ENCODE data around the gene PREB. TPM values are rescaled to one million over a fixed set of nuclear protein-coding genes. Genes with fewer than 3 reads are reported as not detected.
A peak's percentile ranks its signal among the peaks of the same experiment; 100 is the strongest.

Gene PREB
- polyA plus RNA-seq, 2 of the 4 experiments (the other 2 are of a cell fraction), result 58.2 to 79.9 TPM

- TF ChIP-seq USF2 (IDR thresholded peaks at IDR 0.05) (no peak), TP53 (CRISPR knock-in tag; IDR thresholded peaks at IDR 0.05) (no peak), MYC (IDR thresholded peaks at IDR 0.05; ENCODE audit: borderline replicate concordance, low read length) (no peak), RCOR1 (IDR thresholded peaks at IDR 0.05; ENCODE audit: low read depth, low read length) (no peak)
Observed at GRCh38 chr2:27162151-27163121, 28.0 kb upstream of the PREB start (continued).

- ChIA-PET POLR2A (no interaction called here), CTCF (interaction anchor here (0.7 to 2.4 kb wide), 6 partner anchors 10 to 657 kb away, joined by 3 to 20 read pairs (median 4); no protein-coding TSS in a partner anchor)
- FAIRE-seq (no peak), DNase-seq (ENCODE audit: low read depth in 1 of 2, low spot score in 1 of 2) (no peak), ATAC-seq (no peak)
- no peak overlapping the region for H3K4me2 ChIP-seq
- TF ChIP-seq MYC (IDR thresholded peaks at IDR 0.05; ENCODE audit: borderline replicate concordance, low read length), result no peak
- TF ChIP-seq RFX5 (IDR thresholded peaks at IDR 0.05), result no peak
- no peak for TF ChIP-seq HES2 (IDR thresholded peaks at IDR 0.05)
- no peak for TF ChIP-seq ELK1 (IDR thresholded peaks at IDR 0.05; ENCODE audit: low read depth, low read length)
- no peak for TF ChIP-seq PHF8 (IDR thresholded peaks at IDR 0.05; ENCODE audit: borderline replicate concordance, low read depth)
- TF ChIP-seq EHMT2 (IDR thresholded peaks at IDR 0.05; ENCODE audit: low read depth), result no peak
- no peak for TF ChIP-seq TP53 (CRISPR knock-in tag; IDR thresholded peaks at IDR 0.05)
- H3K27ac ChIP-seq, result no peak overlapping the region
- H3K4me3 ChIP-seq, result no peak overlapping the region
- H3K9me3 ChIP-seq, result no peaks in the 10 kb centered on the region
- no peaks in the 10 kb centered on the region for H3K4me1 ChIP-seq
- WGBS (ENCODE audit: missing lambda C conversion rate), result 76% methylated on average over 9 of the region's 9 CpGs
Observed at GRCh38 chr2:27160191-27160590, 25.8 kb upstream of the PREB start.

DNA sequence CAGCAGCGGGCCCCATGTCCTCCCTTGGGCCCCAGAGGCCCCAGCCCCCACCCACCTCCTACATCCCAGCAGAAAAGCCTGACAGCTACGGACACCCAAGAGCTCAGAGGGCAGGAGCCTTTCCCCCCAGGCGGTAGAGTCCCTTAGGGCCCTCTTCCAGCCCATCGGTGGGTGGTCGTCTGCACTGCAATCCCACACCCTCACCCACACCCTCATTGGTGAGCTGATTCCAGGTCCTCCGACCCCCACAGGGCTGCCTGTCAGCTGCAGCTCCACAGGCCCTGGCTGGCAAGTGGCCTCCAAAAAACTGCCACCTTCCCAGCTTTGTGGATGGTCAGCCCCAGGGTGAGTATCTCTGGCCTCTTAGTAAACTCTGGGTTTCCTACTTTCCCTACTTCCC is 24.8 kb upstream of the PREB start:
- WGBS (ENCODE audit: missing lambda C conversion rate), result 66% methylated on average over 3 of the region's 6 CpGs
- Histone ChIP-seq H3K4me3 (no peak overlapping the region), H3K27ac (no peak overlapping the region), H3K4me2 (no peak overlapping the region), H3K9me3 (no peaks in the 10 kb centered on the region), H3K4me1 (no peaks in the 10 kb centered on the region)
- ChIA-PET POLR2A (no interaction called here), CTCF (interaction anchor here (0.6 to 4.0 kb wide), 6 partner anchors 11 to 213 kb away, joined by 3 to 36 read pairs (median 8); no protein-coding TSS in a partner anchor)
- ATAC-seq (no peak; a peak in 2 of 6 replicates), DNase-seq (ENCODE audit: low read depth in 1 of 2, low spot score in 1 of 2) (no peak), FAIRE-seq (no peak)
- TF ChIP-seq CHD4 (IDR thresholded peaks at IDR 0.05; ENCODE audit: borderline replicate concordance) (no peak), ZFP36 (IDR thresholded peaks at IDR 0.05; ENCODE audit: borderline replicate concordance, partially characterized antibody) (no peak), SMC3 (IDR thresholded peaks at IDR 0.05) (no peak), PHF8 (IDR thresholded peaks at IDR 0.05; ENCODE audit: borderline replicate concordance, low read depth) (no peak)

GRCh38 chr2:27158468-27158867 is 24.0 kb upstream of the PREB start:
- no peak overlapping the region for H3K4me2 ChIP-seq
- DNase-seq (ENCODE audit: low read depth in 1 of 2, low spot score in 1 of 2) (no peak), FAIRE-seq (no peak), ATAC-seq (no peak)
- ChIA-PET POLR2A (no interaction called here), CTCF (interaction anchor here (0.7 to 4.0 kb wide), 8 partner anchors 9 to 312 kb away, joined by 3 to 36 read pairs (median 4); partner anchors contain the start of genes PREB and TCF23)
- no peaks in the 10 kb centered on the region for H3K4me1 ChIP-seq
- TF ChIP-seq KDM1A (IDR thresholded peaks at IDR 0.05; ENCODE audit: low read depth) (no peak), POLR2A (IDR thresholded peaks at IDR 0.05; ENCODE audit: low read length) (0 out of 2 replicates have a peak, but pooled peaks have one; percentile 3), BHLHE40 (IDR thresholded peaks at IDR 0.05; ENCODE audit: low read depth, low read length) (no peak)
- no peaks in the 10 kb centered on the region for H3K9me3 ChIP-seq
- no peak overlapping the region for H3K4me3 ChIP-seq
- no peak overlapping the region for H3K27ac ChIP-seq
- 67% methylated on average over 6 of the region's 6 CpGs for WGBS (ENCODE audit: missing lambda C conversion rate)
